UCSD-AML1 (cell line): ENCODE data around the gene LYRM9.
"Not testable (repeated sequence)": the region's sequence is repeated elsewhere in the genome, so short reads cannot be mapped to it uniquely, and the experiment has no call there.

Experiments
- DNase-seq: peaks from one replicate; lab custom pipeline; 2025; ENCODE audit not compliant: unreplicated experiment; lab: John Stamatoyannopoulos, UW

Gene LYRM9

GRCh38 chr17:27892866-27893769 is at the start of gene LYRM9:
LYRM9 (minus strand) TSS chr17:27893365; CDS start chr17:27882694, 10,671 bp downstream.
- peak; percentile 96 for DNase-seq

- DNase-seq, result no peak
These were observed 47.6 kb upstream of the LYRM9 start for GRCh38 chr17:27940503-27941428.

GRCh38 chr17:27939474-27940465 is 46.6 kb upstream of the LYRM9 start:
- DNase-seq, result no peak

GRCh38 chr17:27938864-27939263 is 45.7 kb upstream of the LYRM9 start:
- DNase-seq, result no peak

- DNase-seq, result no peak
These were observed 45.1 kb upstream of the LYRM9 start for GRCh38 chr17:27938241-27938640.

GRCh38 chr17:27937025-27937546 is 43.9 kb upstream of the LYRM9 start:
- DNase-seq, result no peak

- no peak for DNase-seq
These were observed 36.8 kb upstream of the LYRM9 start for GRCh38 chr17:27930000-27930399.

GRCh38 chr17:27928587-27928986 is 35.4 kb upstream of the LYRM9 start:
- DNase-seq, result no peak

GRCh38 chr17:27927781-27928180 is 34.6 kb upstream of the LYRM9 start:
- no peak for DNase-seq

- DNase-seq, result no peak
These were observed 28.4 kb upstream of the LYRM9 start for GRCh38 chr17:27921599-27921998.

GRCh38 chr17:27921077-27921476 is 27.9 kb upstream of the LYRM9 start:
- no peak for DNase-seq

GRCh38 chr17:27920569-27920968 is 27.4 kb upstream of the LYRM9 start:
- no peak for DNase-seq

- no peak for DNase-seq
These were observed 25.9 kb upstream of the LYRM9 start for GRCh38 chr17:27919079-27919478.

GRCh38 chr17:27918498-27918897 is 25.3 kb upstream of the LYRM9 start:
- no peak for DNase-seq

- DNase-seq, result no peak
These were observed 23.8 kb upstream of the LYRM9 start for GRCh38 chr17:27917000-27917399.

- DNase-seq, result no peak
These were observed 22.5 kb upstream of the LYRM9 start for GRCh38 chr17:27915709-27916108.

- no peak for DNase-seq
These were observed 21.2 kb upstream of the LYRM9 start for GRCh38 chr17:27914382-27914781.

GRCh38 chr17:27912964-27913363 is 19.8 kb upstream of the LYRM9 start:
- no peak for DNase-seq

- DNase-seq, result not testable (repeated sequence)
These were observed 19.1 kb upstream of the LYRM9 start for GRCh38 chr17:27912299-27912698.

GRCh38 chr17:27907976-27908558 is 14.9 kb upstream of the LYRM9 start:
- DNase-seq, result no peak
